GM23248 (cell line): ENCODE data around the gene PTPN6. TPM values are rescaled to one million over a fixed set of nuclear protein-coding genes. Genes with fewer than 3 reads are reported as not detected.

Source experiments
- DNase-seq: peaks from one replicate; pipeline ENCODE4 v3.0.0-alpha.2; 2015
- H2AFZ ChIP-seq: fragments of 200-600 bp; sonication (generic); 2 replicates; pipeline ENCODE4 v1.6.1; 2016; ENCODE audit warnings: antibody characterized with exemption
- H3F3A ChIP-seq: fragments of 200-600 bp; sonication (generic); 2 replicates; pipeline ENCODE4 v1.6.1; 2016; ENCODE audit warnings: mild to moderate bottlenecking, antibody characterized with exemption, mixed run types; ENCODE audit not compliant: insufficient read depth
- H3K27ac ChIP-seq: fragments of 200-600 bp; sonication (generic); 2 replicates; pipeline ENCODE4 v1.5.1; 2016; ENCODE audit warnings: mild to moderate bottlenecking
- H3K27me3 ChIP-seq: fragments of 200-600 bp; sonication (generic); replicated peaks from 2 replicates; pipeline ENCODE4 v1.6.1; 2016; ENCODE audit warnings: mild to moderate bottlenecking; ENCODE audit not compliant: insufficient read depth
- H3K36me3 ChIP-seq: fragments of 200-600 bp; sonication (generic); 2 replicates; pipeline ENCODE4 v1.6.1; 2016; ENCODE audit warnings: low read depth, mild to moderate bottlenecking
- H3K4me1 ChIP-seq: fragments of 200-600 bp; sonication (generic); 2 replicates; pipeline ENCODE4 v1.6.1; 2016; ENCODE audit warnings: mild to moderate bottlenecking; ENCODE audit not compliant: insufficient read depth
- H3K4me2 ChIP-seq: fragments of 200-600 bp; sonication (generic); one replicate; pipeline ENCODE4 v1.6.1; 2016; ENCODE audit warnings: mild to moderate bottlenecking; ENCODE audit not compliant: unreplicated experiment
- H3K4me3 ChIP-seq: fragments of 200-600 bp; sonication (generic); 2 replicates; pipeline ENCODE4 v1.5.1; 2016; ENCODE audit warnings: mild to moderate bottlenecking
- H3K79me2 ChIP-seq: fragments of 200-600 bp; sonication (generic); 2 replicates; pipeline ENCODE4 v1.6.1; 2016; ENCODE audit warnings: mild to moderate bottlenecking; ENCODE audit not compliant: insufficient read depth
- H3K9ac ChIP-seq: fragments of 200-600 bp; sonication (generic); 2 replicates; pipeline ENCODE4 v1.6.1; 2016; ENCODE audit warnings: mild to moderate bottlenecking
- H3K9me2 ChIP-seq: fragments of 200-600 bp; sonication (generic); 2 replicates; pipeline ENCODE4 v1.6.1; 2016; ENCODE audit warnings: mixed run types, mild to moderate bottlenecking, moderate library complexity; ENCODE audit not compliant: insufficient read depth
- H3K9me3 ChIP-seq: fragments of 200-600 bp; sonication (generic); one replicate; pipeline ENCODE4 v1.6.1; 2017; ENCODE audit warnings: low read depth
- H4K20me1 ChIP-seq: fragments of 200-600 bp; sonication (generic); 2 replicates; pipeline ENCODE4 v1.6.0; 2016; ENCODE audit not compliant: insufficient read depth
- EZH2 ChIP-seq: fragments of 200-600 bp; sonication (generic); IDR thresholded peaks from 2 replicates; pipeline ENCODE4 v1.6.1; 2018; ENCODE audit warnings: antibody characterized with exemption, mild to moderate bottlenecking; ENCODE audit not compliant: insufficient read depth, poor library complexity, severe bottlenecking
- EZH2phosphoT487 ChIP-seq: fragments of 200-600 bp; sonication (generic); IDR thresholded peaks from 2 replicates; pipeline ENCODE4 v1.6.1; 2018; ENCODE audit warnings: antibody characterized with exemption, moderate library complexity, mild to moderate bottlenecking, low read depth; ENCODE audit not compliant: insufficient read depth
- WGBS, 2 experiments: methylation state at CpG; one replicate each; pipeline ENCODE4 v1.1.6; 2015 to 2017; ENCODE audit warnings: low lambda C conversion rate in 2 of 2, low coverage in 1 of 2; ENCODE audit errors: missing lambda C conversion rate in 2 of 2; 5-methylcytosine and 5-hydroxymethylcytosine counted together
- in situ Hi-C: fragments of 300-500 bp; cut with MboI; formaldehyde crosslinking; loops from 2 replicates; pipeline ENCODE4 v1.15.0; 2020
- polyA plus RNA-seq: library from polyadenylated mRNA; unstranded; fragments of >200 nt; fragmentation: Nextera tagmentation; extraction: Ambion mirVana; gene quantifications from 2 replicates; pipeline ENCODE4 v1.2.1, GENCODE V29; 2016
- total RNA-seq: library from RNA; depleted of rRNA; stranded (reverse); fragments of >200 nt; shearing (Covaris generic); gene quantifications from 2 replicates; pipeline ENCODE4 v1.2.3, GENCODE V29; 2014

PTPN6 gene
- total and polyA plus RNA-seq, 2 experiments from 2014 or later, result 0.21 TPM; not detected in 1

- Histone ChIP-seq H3K9me3 (no peaks in the 10 kb centered on the region), H3K79me2 (no peaks in the 10 kb centered on the region), H3K27me3 (no peaks in the 10 kb centered on the region), H2AFZ (peak overlapping the region; percentile 78), H3K4me2 (peak overlapping the region; percentile 41), H3K4me3 (peak overlapping the region; percentile 51), H3F3A (peaks cover 23% of the 10 kb centered on the region), H3K27ac (peak overlapping the region; percentile 86), H3K4me1 (0 out of 2 replicates have a peak, but pooled peaks cover 7% of the 10 kb centered on the region), H3K9ac (peak overlapping the region; percentile 79), H3K9me2 (no peaks in the 10 kb centered on the region), H4K20me1 (no peaks in the 10 kb centered on the region), H3K36me3 (peaks cover 10% of the 10 kb centered on the region)
- DNase-seq, result peak; percentile 81
- in situ Hi-C loops, result no loop called here
- no peak for TF ChIP-seq EZH2
- TF ChIP-seq EZH2phosphoT487, result no peak
- WGBS, 2 experiments, result 15 to 36% methylated on average over 22 to 24 of the region's 24 CpGs
Observed at GRCh38 chr12:6961278-6961694, 10.1 kb downstream of the PTPN6 start.

GRCh38 chr12:6961695-6962284 lies 10.6 kb downstream of the PTPN6 start:
- DNase-seq, result peak; percentile 87
- Histone ChIP-seq H3F3A (peaks cover 28% of the 10 kb centered on the region), H3K27ac (peak overlapping the region; percentile 86), H3K9me2 (no peaks in the 10 kb centered on the region), H3K27me3 (no peaks in the 10 kb centered on the region), H3K36me3 (peaks cover 14% of the 10 kb centered on the region), H3K9me3 (no peaks in the 10 kb centered on the region), H3K4me1 (0 out of 2 replicates have a peak, but pooled peaks cover 7% of the 10 kb centered on the region), H3K79me2 (no peaks in the 10 kb centered on the region), H4K20me1 (no peaks in the 10 kb centered on the region), H3K9ac (peak overlapping the region; percentile 79), H3K4me2 (peak overlapping the region; percentile 41), H3K4me3 (peak overlapping the region; percentile 51), H2AFZ (peak overlapping the region; percentile 78)
- in situ Hi-C loops, result no loop called here
- TF ChIP-seq EZH2, result no peak
- no peak for TF ChIP-seq EZH2phosphoT487
- WGBS, 2 experiments, result 38 to 40% methylated on average over 16 of the region's 16 CpGs

DNA sequence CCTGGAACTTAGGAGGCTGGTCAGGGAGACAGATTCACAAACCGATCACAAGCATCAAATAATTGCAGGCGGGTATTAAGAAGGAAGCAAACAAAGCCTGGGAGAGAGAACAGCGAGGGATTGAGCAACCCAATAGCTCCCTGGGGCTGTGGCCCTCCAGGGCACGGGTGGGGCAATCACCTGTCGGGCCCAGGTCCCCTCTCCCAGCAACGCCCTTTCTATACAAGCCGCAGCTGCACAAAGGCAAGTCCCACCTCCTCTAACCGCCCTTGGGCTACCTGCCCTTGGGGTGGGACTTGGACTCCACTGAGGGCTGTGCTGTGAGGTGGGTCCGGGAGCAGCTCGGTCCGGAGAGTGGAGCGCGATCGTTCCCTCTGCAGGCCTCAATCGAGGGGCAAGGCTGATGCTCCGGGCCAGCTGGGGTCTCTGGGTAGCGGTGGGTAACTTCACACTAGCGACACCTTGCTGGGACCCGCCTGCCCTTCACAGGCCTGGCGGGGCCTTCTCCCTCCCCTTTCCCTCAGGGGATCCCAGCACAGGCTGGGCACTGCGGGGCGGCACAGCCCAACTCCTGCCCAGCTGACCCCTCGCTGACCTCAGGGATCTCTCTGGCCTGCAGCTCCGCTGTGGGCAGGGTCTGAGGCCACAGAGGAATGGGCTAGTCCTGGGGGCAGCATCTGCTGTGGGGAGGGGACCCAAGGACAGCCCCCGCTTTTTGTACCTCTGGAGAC lies 11.3 kb downstream of the PTPN6 start:
- Histone ChIP-seq H3K27ac (peak overlapping the region; percentile 86), H4K20me1 (no peaks in the 10 kb centered on the region), H3K4me3 (no peak overlapping the region), H3K27me3 (no peaks in the 10 kb centered on the region), H3K36me3 (peaks cover 15% of the 10 kb centered on the region), H3K9me2 (no peaks in the 10 kb centered on the region), H3F3A (peaks cover 32% of the 10 kb centered on the region), H3K4me1 (0 out of 2 replicates have a peak, but pooled peaks cover 7% of the 10 kb centered on the region), H3K9me3 (no peaks in the 10 kb centered on the region), H3K79me2 (0 out of 2 replicates have a peak, but pooled peaks cover under 1% of the 10 kb centered on the region), H2AFZ (peak overlapping the region; percentile 78), H3K9ac (peak overlapping the region; percentile 79), H3K4me2 (peak overlapping the region; percentile 41)
- WGBS, 2 experiments, result 77 to 80% methylated on average over 25 of the region's 25 CpGs
- no peak for TF ChIP-seq EZH2
- DNase-seq, result no peak
- in situ Hi-C loops, result no loop called here

DNA sequence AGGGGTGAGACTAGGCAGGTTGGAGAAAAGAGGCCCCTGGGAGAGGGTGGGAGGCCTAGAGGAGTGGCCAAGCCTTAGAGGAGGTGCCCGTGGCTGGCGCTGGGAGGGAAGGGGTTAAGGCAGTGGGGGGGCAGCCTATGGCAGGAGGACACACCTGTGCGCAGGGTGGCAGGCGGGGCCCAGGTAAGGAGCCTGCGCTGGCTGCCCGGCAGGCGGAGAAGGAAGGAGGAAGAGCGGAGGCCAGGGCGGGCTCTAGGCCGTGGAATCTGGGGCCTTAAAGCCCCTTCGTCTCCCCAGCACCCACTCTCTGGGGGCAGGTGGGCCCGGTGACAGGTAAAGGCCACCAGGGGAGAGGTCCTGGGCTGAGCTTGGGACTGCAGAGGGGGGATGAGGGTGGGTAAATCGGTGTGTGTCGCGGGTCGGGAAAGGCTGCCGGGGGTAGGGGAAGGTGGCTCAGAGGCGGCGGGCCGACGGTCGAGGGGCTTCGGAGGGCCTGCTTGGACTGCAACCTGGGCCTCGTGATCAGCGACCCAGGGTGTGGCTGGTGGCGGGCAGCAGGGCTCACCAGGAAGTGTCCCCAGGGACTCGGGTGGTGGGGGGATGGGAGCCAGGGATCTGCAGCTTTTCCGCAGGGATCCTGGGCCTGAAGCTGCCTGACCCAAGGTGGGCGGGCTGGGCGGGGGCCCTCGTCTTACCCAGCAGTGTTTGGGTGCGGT lies 12.0 kb downstream of the PTPN6 start:
- H3K27ac ChIP-seq, result no peak overlapping the region
- no peak overlapping the region for H3K4me3 ChIP-seq
- no peak overlapping the region for H3K4me2 ChIP-seq
- H3K4me1 ChIP-seq, result 0 out of 2 replicates have a peak, but pooled peaks cover 7% of the 10 kb centered on the region
- H3K36me3 ChIP-seq, result peaks cover 22% of the 10 kb centered on the region
- in situ Hi-C loops, result no loop called here
- H3F3A ChIP-seq, result peaks cover 39% of the 10 kb centered on the region
- TF ChIP-seq EZH2phosphoT487 (no peak), EZH2 (no peak)
- no peak overlapping the region for H3K9ac ChIP-seq
- DNase-seq, result no peak
- WGBS, 2 experiments, result 75 to 85% methylated on average over 20 to 32 of the region's 32 CpGs
- no peaks in the 10 kb centered on the region for H4K20me1 ChIP-seq
- no peak overlapping the region for H2AFZ ChIP-seq
- no peaks in the 10 kb centered on the region for H3K27me3 ChIP-seq
- no peaks in the 10 kb centered on the region for H3K9me2 ChIP-seq
- H3K9me3 ChIP-seq, result no peaks in the 10 kb centered on the region
- peaks cover 8% of the 10 kb centered on the region for H3K79me2 ChIP-seq
